CD4-positive, alpha-beta T cell treated with Interleukin-15 for 4 hours (primary cell): ENCODE measurements around the gene SLC39A11.
A peak's percentile ranks its signal among the peaks of the same experiment; 100 is the strongest.
"Not testable (repeated sequence)": the region's sequence is repeated elsewhere in the genome, so short reads cannot be mapped to it uniquely, and the experiment has no call there.

Experiments
- DNase-seq: peaks from one replicate; pipeline ENCODE4 v3.0.0-alpha.2; 2020; ENCODE audit warnings: low spot score

SLC39A11 gene

GRCh38 chr17:73007407-73007806, 85.1 kb downstream of the SLC39A11 start:
- DNase-seq = no peak

DNA sequence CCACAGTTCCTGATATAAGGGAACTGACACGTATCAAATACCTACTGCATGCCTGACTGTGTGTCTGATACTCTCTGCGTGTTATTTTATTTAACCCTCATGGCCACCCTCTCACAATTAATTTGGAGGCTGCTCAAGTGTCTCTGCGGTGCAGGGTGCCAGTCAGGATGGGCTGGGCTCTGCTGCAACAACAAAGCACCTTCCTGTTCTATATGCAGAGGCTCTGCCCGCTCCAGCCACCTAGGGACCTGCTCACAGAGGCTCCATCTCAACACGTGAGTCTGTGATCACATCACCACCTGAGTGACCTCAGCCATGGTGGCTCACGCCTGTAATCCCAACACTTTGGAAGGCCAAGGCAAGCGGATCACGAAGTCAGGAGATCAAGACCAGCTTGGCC, 87.1 kb downstream of the SLC39A11 start:
- DNase-seq = no peak

- DNase-seq = no peak
Observed at GRCh38 chr17:73003487-73003886, 89.0 kb downstream of the SLC39A11 start.

DNA sequence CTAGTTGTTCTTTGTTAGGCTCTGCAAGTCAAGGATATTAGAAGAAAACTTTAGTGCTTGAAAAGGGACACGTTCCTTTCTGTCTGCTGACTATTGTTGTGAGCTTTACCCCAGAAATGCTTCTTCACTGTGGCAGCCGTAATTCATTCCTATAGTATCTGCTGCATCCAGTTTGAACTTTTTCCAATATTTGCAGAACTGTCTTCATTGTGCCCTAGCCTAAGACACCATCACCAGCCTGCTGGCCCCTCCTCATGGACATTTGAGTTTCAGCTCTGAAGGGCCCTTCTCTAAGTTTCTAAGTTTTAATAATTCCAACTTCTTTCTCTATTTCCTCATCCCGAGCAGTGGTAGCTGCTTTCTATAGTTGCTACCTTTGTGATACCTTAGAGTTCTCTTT, 91.7 kb downstream of the SLC39A11 start:
- no peak for DNase-seq

- DNase-seq = not testable (repeated sequence)
Observed at GRCh38 chr17:72999474-72999873, 93.0 kb downstream of the SLC39A11 start.

GRCh38 chr17:72998343-72998742, 94.1 kb downstream of the SLC39A11 start:
- DNase-seq = no peak

- no peak for DNase-seq
Observed at GRCh38 chr17:72997559-72997958, 94.9 kb downstream of the SLC39A11 start.

- DNase-seq = no peak
Observed at GRCh38 chr17:72996791-72997190, 95.7 kb downstream of the SLC39A11 start.

GRCh38 chr17:72995008-72995656, 97.4 kb downstream of the SLC39A11 start:
- DNase-seq = no peak

DNA sequence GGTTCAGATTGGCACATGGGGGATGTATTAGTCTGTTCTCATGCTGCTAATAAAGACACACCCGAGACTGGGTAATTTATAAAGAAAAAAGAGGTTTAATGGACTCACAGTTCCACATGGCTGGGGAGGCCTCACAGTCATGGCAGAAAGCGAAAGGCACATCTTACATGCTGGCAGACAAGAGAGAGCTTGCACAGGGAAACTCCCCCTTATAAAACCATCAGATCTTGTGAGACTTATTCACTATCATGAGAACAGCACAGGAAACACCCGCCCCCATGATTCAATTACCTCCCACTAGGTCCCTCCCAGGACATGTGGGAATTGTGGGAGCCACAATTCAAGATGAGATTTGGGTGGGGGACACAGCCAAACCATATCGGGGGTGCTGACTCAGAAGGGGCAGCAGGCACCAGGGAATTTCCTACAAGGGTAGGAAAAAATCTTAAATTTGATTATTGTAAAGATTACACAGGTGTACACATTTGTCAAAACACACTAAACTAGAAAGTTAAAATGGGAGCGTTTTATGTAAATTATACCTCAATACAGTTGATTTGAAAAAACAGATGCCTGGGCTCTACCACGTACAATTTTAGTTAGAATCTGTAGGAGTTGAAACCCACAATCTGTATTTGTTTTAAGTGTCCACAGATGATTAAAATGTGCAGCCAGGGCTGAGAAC, 99.6 kb downstream of the SLC39A11 start:
- not testable (repeated sequence) for DNase-seq

DNA sequence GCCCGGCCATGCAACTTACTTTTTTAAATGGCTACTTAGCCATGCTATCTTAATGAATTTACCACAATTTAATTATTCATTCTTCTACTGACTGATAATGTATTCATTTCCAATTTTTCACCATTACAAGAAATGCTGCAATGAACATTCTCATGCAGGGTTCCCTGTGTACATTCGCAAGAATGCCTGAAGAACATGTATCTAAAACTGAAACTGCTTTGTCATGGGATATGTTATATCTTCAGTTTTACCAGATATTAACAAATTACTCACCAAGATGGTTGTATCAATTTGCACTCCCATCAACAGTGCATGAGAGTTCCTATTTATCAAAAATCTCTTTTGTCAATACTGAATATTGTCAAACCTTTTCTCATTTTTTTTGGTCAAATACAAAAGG, 100.8 kb downstream of the SLC39A11 start:
- DNase-seq = no peak

DNA sequence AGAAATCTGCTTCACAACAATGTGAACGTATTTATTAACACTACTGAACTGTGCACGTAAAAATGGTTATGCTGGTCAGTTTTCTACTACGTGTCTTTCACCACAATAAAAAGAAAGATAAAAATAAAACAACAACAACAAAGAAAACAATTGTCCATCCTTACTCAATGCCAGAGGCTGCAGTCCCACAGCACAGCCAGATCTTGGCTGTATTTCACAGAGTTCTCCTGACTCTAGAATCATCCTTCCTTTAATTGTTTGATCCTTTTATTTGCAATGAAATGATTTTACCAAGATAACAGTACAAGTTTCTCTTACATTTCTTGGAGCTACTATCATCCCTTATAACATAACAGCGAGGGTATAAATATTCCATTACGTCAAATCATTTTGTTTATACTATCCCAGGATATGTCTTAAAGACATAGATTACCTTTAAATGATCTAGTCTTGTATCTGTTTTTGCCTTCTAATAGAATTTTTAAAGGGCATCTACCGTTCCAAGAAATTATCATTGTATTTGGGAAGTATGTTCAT, 103.3 kb downstream of the SLC39A11 start:
- no peak for DNase-seq

GRCh38 chr17:72988451-72988850, 104.0 kb downstream of the SLC39A11 start:
- no peak for DNase-seq

- DNase-seq = no peak
Observed at GRCh38 chr17:72987166-72987565, 105.3 kb downstream of the SLC39A11 start.

GRCh38 chr17:72985882-72986720, 106.4 kb downstream of the SLC39A11 start:
- peak; percentile 50 for DNase-seq

DNA sequence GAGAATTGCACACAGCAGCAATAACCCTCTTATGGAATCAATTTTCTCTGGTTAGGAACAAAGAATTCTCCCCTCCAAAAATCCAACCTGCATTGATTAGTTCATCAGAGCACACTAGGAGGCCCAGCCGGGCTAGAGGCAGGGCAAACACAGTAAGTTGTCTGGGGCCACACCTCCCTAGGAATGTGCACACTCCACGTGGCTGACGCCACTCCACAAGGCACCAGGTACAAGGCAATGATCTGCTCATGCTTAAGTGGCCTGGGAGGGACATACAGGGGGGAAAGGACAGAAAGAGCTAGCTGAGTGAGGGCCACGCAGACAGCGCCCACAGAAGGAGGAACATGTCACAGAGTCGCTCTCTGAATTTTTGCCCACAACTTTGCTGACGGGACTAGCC, 107.6 kb downstream of the SLC39A11 start:
- no peak for DNase-seq

DNA sequence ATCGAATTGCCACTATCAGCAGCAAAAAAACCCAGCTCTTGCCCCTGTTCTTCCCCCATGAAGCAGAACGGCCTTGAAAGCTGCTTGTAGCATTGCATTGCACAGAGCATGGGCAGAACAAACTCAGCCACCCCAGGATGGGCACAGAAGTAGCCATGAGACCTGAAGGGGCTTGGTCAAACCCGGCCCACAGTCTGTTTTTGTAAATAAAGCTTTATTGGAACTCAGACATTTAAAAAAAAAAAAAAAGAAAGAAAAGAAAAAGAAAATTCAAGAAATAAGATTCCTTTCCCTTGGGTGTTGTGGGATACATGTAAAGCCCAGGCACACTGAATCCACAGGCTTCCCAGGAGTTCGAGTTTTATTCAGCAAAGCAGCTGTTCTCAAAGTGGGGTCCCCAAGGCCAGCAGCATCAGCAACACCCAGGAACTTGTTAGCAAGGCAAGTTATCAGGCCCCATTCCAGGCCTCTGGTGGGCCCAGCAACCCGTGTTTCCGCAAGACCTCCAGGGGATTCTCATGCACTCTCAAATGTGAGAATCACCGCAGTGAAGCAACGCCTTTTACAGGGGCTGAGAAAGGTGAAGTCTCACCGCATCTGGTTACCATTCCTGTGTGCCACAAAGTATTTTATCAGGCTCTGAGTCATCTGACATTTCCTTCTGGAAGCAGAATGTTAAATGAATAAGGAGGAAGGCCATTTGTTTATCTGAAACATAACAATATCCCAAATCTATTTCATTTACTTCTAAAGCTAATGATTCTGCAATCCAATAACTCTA, 108.2 kb downstream of the SLC39A11 start:
- DNase-seq = no peak

- no peak for DNase-seq
Observed at GRCh38 chr17:72982680-72983079, 109.8 kb downstream of the SLC39A11 start.

DNA sequence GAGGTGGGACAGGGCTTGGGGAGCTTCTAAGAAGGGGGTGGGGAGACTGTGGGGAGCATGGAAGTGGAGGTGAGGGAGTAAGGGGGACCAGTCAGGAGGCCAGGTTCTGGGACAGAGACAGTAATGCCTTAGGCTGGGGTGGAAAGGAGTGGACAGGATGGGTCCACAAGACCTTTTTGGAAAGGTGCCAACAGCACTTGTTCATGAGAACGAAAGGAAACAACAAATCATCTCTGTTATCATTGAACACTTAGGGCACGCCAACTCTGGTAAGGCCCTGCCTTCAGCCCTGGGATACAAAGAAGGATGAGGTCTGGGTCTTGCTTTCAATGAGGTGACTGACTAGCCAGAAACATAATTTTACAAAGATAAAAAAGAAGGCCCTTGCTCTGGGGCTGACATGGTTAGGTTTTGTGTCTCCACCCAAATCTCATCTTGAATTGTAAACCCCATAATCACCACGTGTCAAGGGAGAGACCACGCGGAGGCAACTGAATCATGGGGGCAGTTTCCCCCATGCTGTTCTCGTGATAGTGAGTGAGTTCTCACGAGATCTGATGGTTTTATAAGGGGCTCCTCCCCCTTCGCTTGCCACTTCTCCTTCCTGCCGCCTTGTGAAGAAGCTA, 113.8 kb downstream of the SLC39A11 start:
- DNase-seq = no peak

DNA sequence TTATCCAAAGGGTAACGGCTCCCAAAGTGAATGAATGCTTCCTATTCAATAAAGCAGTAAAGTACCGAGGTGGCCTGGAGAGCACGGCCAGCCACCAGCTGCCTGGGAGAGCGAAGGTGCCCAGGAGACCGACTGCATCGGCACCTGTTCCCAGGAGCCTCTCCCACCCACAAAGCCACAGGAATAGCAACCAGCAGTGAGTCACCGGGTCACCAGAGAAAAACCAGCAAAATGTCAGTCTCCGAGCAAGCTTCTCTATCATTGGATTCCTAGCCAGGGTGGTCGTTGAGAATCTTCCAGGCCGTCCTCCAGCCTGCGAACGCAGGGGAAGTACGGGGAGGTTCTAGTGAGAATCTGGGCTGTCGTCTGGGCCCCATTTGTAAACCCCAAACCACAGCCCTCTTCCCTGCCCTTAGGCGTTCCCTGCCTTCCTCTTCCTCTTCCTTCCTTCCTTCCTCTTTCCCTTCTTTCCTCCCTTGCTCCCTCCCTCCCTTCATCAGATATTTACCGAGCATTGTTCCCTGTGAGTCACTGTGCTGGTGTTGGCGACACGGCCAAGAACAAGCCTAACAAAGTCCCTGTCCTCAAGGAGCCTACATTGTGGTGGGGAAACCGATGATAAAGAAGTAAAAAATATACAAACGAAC, 114.6 kb downstream of the SLC39A11 start:
- DNase-seq = no peak
